HepG2 (cell line): Measurements from ENCODE around the gene BCL6. TPM values are rescaled to one million over a fixed set of nuclear protein-coding genes. Genes with fewer than 3 reads are reported as not detected.

ENCODE experiments used
- ATAC-seq: fragments of 200-7000 bp; cut with Tn5 transposase; 3 replicates; pipeline ENCODE4 v1.9.1; 2020; ENCODE audit warnings: mild to moderate bottlenecking, moderate library complexity
- BruUV-seq: library from RNA; stranded (reverse); fragments of 400-500 nt; replicated peaks from 2 replicates; lab custom pipeline; 2021; lab: Mats Ljungman, UMichigan
- CTCF ChIA-PET: fragments of 300-600 bp; formaldehyde crosslinking; extraction: SDS; loops from one replicate; lab custom pipeline; 2021; ENCODE audit warnings: low total read pairs, inconsistent platforms, low intra/inter-chr PET ratio; lab: Yijun Ruan, JAX
- POLR2A ChIA-PET: fragments of 350-600 bp; sonication (Branson Sonifier 250); formaldehyde crosslinking; loops from one replicate; lab custom pipeline; 2020; ENCODE audit warnings: antibody characterized with exemption, inconsistent platforms; lab: Yijun Ruan, JAX
- DNase-seq: peaks from one replicate; pipeline ENCODE4 v3.0.0-alpha.2; 2015; ENCODE audit warnings: low spot score
- FAIRE-seq: peaks from 3 replicates; lab custom pipeline; 2011; peaks lifted over from hg19 to GRCh38; lab: Jason Lieb, UNC
- H2AFZ ChIP-seq: one replicate; pipeline ENCODE4 v1.6.1; 2011; ENCODE audit warnings: low read length, inconsistent platforms
- H3K27ac ChIP-seq: fragments of 300-600 bp; 3 replicates; pipeline ENCODE4 v1.8.0; 2011; ENCODE audit warnings: mixed run types, mild to moderate bottlenecking, mixed read lengths, low read length, inconsistent platforms; ENCODE audit not compliant: insufficient read depth; ENCODE audit errors: extremely low read length
- H3K27me3 ChIP-seq, 2 experiments: fragments of 200-600 bp in 1 of 2; 2 replicates in 1 of 2; 3 replicates in 1 of 2; pipeline versions ENCODE4 v1.6.0 to v1.8.0; 2011; ENCODE audit warnings: low read length in 2 of 2, mild to moderate bottlenecking in 2 of 2, moderate library complexity in 2 of 2, inconsistent platforms in 1 of 2; ENCODE audit not compliant: insufficient read depth in 2 of 2, control insufficient read depth in 1 of 2
- H3K36me3 ChIP-seq, 2 experiments: fragments of 200-600 bp in 1 of 2; replicated peaks in 1 of 2; 2 replicates in 1 of 2; 3 replicates in 1 of 2; pipeline versions ENCODE4 v1.5.1 to v1.8.0; 2011; ENCODE audit warnings: low read length in 2 of 2, inconsistent platforms in 1 of 2; ENCODE audit not compliant: insufficient read depth in 2 of 2, control insufficient read depth in 1 of 2
- H3K4me1 ChIP-seq: 2 replicates; pipeline ENCODE4 v1.5.1; 2012; ENCODE audit warnings: low read length, inconsistent platforms; ENCODE audit not compliant: insufficient read depth
- H3K4me2 ChIP-seq: 2 replicates; pipeline ENCODE4 v1.6.0; 2011; ENCODE audit warnings: low read depth, low read length, inconsistent platforms
- H3K4me3 ChIP-seq, 3 experiments: fragments of 200-600 bp in 1 of 3; sonication (generic), shearing (Covaris generic) in 1 of 3; replicated peaks in 1 of 3; 2 replicates each; pipeline ENCODE4 v1.5.1; 2011 to 2016; ENCODE audit warnings: low read length in 3 of 3, inconsistent platforms in 2 of 3, low read depth in 2 of 3, mild to moderate bottlenecking in 2 of 3, control low read depth in 1 of 3, mixed read lengths in 1 of 3; ENCODE audit not compliant: insufficient read depth in 1 of 3
- H3K79me2 ChIP-seq: one replicate; pipeline ENCODE4 v1.6.1; 2011; ENCODE audit warnings: low read length, inconsistent platforms; ENCODE audit not compliant: insufficient read depth
- H3K9ac ChIP-seq: 2 replicates; pipeline ENCODE4 v1.6.0; 2011; ENCODE audit warnings: mild to moderate bottlenecking, low read depth, low read length, inconsistent platforms; ENCODE audit not compliant: insufficient read depth
- H3K9me3 ChIP-seq: 2 replicates; pipeline ENCODE4 v1.5.1; 2012; ENCODE audit warnings: mild to moderate bottlenecking, low read length
- H4K20me1 ChIP-seq: 2 replicates; pipeline ENCODE4 v1.6.0; 2011; ENCODE audit warnings: inconsistent platforms, mild to moderate bottlenecking, low read length, moderate library complexity; ENCODE audit not compliant: insufficient read depth
- ATF1 ChIP-seq: IDR thresholded peaks from 2 replicates; pipeline ENCODE4 v1.6.1; 2016; ENCODE audit warnings: mild to moderate bottlenecking, control low read depth
- ATF7-NPFF ChIP-seq: sonication (generic); formaldehyde crosslinking; IDR thresholded peaks from 2 replicates; pipeline ENCODE4 v1.8.1; 2023; ENCODE audit warnings: mild to moderate bottlenecking, low read depth, missing genetic modification reagents, moderate library complexity
- CEBPZ ChIP-seq: IDR thresholded peaks from 2 replicates; pipeline ENCODE4 v1.6.1; 2012; ENCODE audit warnings: low read length, improper control_type of control experiment
- CSRNP1 ChIP-seq: sonication (generic); formaldehyde crosslinking; IDR thresholded peaks from 2 replicates; pipeline ENCODE4 v1.8.1; 2023; ENCODE audit warnings: mild to moderate bottlenecking, missing genetic modification reagents
- KDM2A ChIP-seq: sonication (generic); formaldehyde crosslinking; IDR thresholded peaks from 2 replicates; pipeline ENCODE4 v1.4.0; 2020; ENCODE audit warnings: low read depth, missing genetic modification reagents, borderline replicate concordance
- PCBP1 ChIP-seq: fragments of 200-400 bp; formaldehyde crosslinking; IDR thresholded peaks from 2 replicates; pipeline ENCODE4 v1.6.1; 2017; ENCODE audit warnings: mild to moderate bottlenecking, low read depth, low read length, borderline replicate concordance
- RBM22 ChIP-seq: fragments of 200-400 bp; formaldehyde crosslinking; optimal IDR thresholded peaks from 2 replicates; pipeline ENCODE3; 2017; ENCODE audit warnings: mild to moderate bottlenecking, low read length, moderate library complexity
- U2AF2 ChIP-seq: fragments of 200-400 bp; formaldehyde crosslinking; IDR thresholded peaks from 2 replicates; pipeline ENCODE4 v1.6.1; 2017; ENCODE audit warnings: low read depth, mild to moderate bottlenecking, low read length
- ZNF24 ChIP-seq: fragments of 450-650 bp; IDR thresholded peaks from 2 replicates; pipeline ENCODE4 v1.6.1; 2017; ENCODE audit warnings: antibody characterized with exemption, mild to moderate bottlenecking
- ZNF503 ChIP-seq: sonication (generic); formaldehyde crosslinking; IDR thresholded peaks from 2 replicates; pipeline ENCODE4 v1.4.0; 2020; ENCODE audit warnings: missing genetic modification reagents
- ZNF775 ChIP-seq: sonication (generic); formaldehyde crosslinking; IDR thresholded peaks from 2 replicates; pipeline ENCODE4 v1.4.0; 2020; ENCODE audit warnings: missing genetic modification reagents, mild to moderate bottlenecking, moderate library complexity, borderline replicate concordance
- ZSCAN30 ChIP-seq: sonication (generic); formaldehyde crosslinking; IDR thresholded peaks from 2 replicates; pipeline ENCODE4 v1.5.0; 2020; ENCODE audit warnings: mild to moderate bottlenecking, missing genetic modification reagents
- WGBS: methylation state at CpG from one replicate; pipeline ENCODE4 v1.1.6; 2017; ENCODE audit warnings: low lambda C conversion rate; 5-methylcytosine and 5-hydroxymethylcytosine counted together
- in situ Hi-C: cut with HindIII; loops from 2 replicates; pipeline ENCODE4 v1.10.0; 2017; ENCODE audit warnings: low pct_unique_long_range_greater_than_20kb; ENCODE audit not compliant: extremely low pct_ligation_motif_present
- intact Hi-C: fragments of 100-400 bp; cut with micrococcal nuclease; formaldehyde crosslinking; loops from one replicate; pipeline ENCODE4 v1.10.0; 2022; ENCODE audit not compliant: unreplicated experiment
- polyA plus RNA-seq, 8 experiments: library from polyadenylated mRNA; depleted of rRNA in 3 of 8; stranded (reverse) in 7 of 8; unstranded in 1 of 8; fragments of >200 nt; fragmentation: Illumina TruSeq in 4 of 8; extraction: Trizol in 4 of 8; gene quantifications; 2 replicates each; pipeline versions ENCODE4 v1.2.1 to v1.2.3, GENCODE V29; 2011 to 2016; ENCODE audit warnings: low read depth in 4 of 8, missing spikeins in 1 of 8, mixed read lengths in 1 of 8; ENCODE audit not compliant: insufficient read depth in 1 of 8
- total RNA-seq, 5 experiments: library from RNA; depleted of rRNA; stranded (reverse); fragments of >200 nt; fragmentation: Illumina TruSeq; extraction: Trizol; gene quantifications; 2 replicates each; pipeline ENCODE4 v1.2.3, GENCODE V29; 2016; ENCODE audit warnings: low read depth in 1 of 5

The BCL6 gene
- total and polyA plus RNA-seq, 2 of the 13 experiments (the other 11 are each of a cell fraction or from before 2014, with no cell fraction given): 21.2 to 53.7 TPM

- no peaks in the 10 kb centered on the region for H4K20me1 ChIP-seq
- DNase-seq (no peak), FAIRE-seq (no peak), ATAC-seq (no peak)
- no peak overlapping the region for H3K9ac ChIP-seq
- H3K36me3 ChIP-seq: no peaks in the 10 kb centered on the region
- in situ Hi-C loops (no loop called here), intact Hi-C loops (no loop called here)
- peaks cover 0 to 2% of the 10 kb centered on the region in 2 experiments; a peak in 1 of 5 replicates for H3K27me3 ChIP-seq
- no peak overlapping the region for H3K4me2 ChIP-seq
- 12% methylated on average over 2 of the region's 2 CpGs for WGBS
- no TSS peak for BruUV-seq
- H3K9me3 ChIP-seq: no peaks in the 10 kb centered on the region
- no peak overlapping the region for H3K4me3 ChIP-seq
- H2AFZ ChIP-seq: no peak overlapping the region
- no peaks in the 10 kb centered on the region for H3K79me2 ChIP-seq
- H3K4me1 ChIP-seq: peaks cover 25% of the 10 kb centered on the region
- H3K27ac ChIP-seq: no peak overlapping the region
- CTCF ChIA-PET: no interaction called here
- no peak for TF ChIP-seq PCBP1
- no peak for TF ChIP-seq ZNF503 (CRISPR knock-in tag)
- no peak for TF ChIP-seq ZNF775 (CRISPR knock-in tag)
- no peak for TF ChIP-seq RBM22
- TF ChIP-seq ATF7-NPFF (CRISPR knock-in tag): no peak
- TF ChIP-seq ZNF24: no peak
- TF ChIP-seq U2AF2: no peak
- TF ChIP-seq CEBPZ: no peak
- no peak for TF ChIP-seq ATF1
- TF ChIP-seq KDM2A (CRISPR knock-in tag): no peak
- TF ChIP-seq ZSCAN30 (CRISPR knock-in tag): no peak
- TF ChIP-seq CSRNP1: no peak
- TF ChIP-seq, all 625 proteins: peak for 0
- POLR2A ChIA-PET: no interaction called here
These were observed 35.7 kb upstream of the BCL6 start for GRCh38 chr3:187781001-187781400.
